H9 (cell line): ENCODE measurements around the gene ACP2. TPM values are rescaled to one million over a fixed set of nuclear protein-coding genes. Genes with fewer than 3 reads are reported as not detected.

Experiments
- DNase-seq: peaks from one replicate; pipeline ENCODE4 v3.0.0-alpha.2; 2017
- H2AFZ ChIP-seq: one replicate; pipeline ENCODE4 v1.6.1; 2013; ENCODE audit warnings: mild to moderate bottlenecking, low read length, control low read depth, moderate library complexity
- H2AK5ac ChIP-seq: 2 replicates; pipeline ENCODE4 v1.6.1; 2013; ENCODE audit warnings: low read length, control low read depth, mixed read lengths; ENCODE audit not compliant: insufficient read length
- H2BK120ac ChIP-seq: one replicate; pipeline ENCODE4 v1.6.1; 2013; ENCODE audit warnings: low read depth, mild to moderate bottlenecking, low read length, control low read depth, inconsistent platforms; ENCODE audit not compliant: poor library complexity, severe bottlenecking
- H2BK12ac ChIP-seq: 2 replicates; pipeline ENCODE4 v1.6.1; 2013; ENCODE audit warnings: low read length, control low read depth, mixed read lengths, low read depth; ENCODE audit not compliant: insufficient read length
- H2BK15ac ChIP-seq: 2 replicates; pipeline ENCODE4 v1.6.1; 2013; ENCODE audit warnings: low read depth, low read length, control low read depth
- H2BK20ac ChIP-seq: one replicate; pipeline ENCODE4 v1.6.1; 2013; ENCODE audit warnings: low read depth, mild to moderate bottlenecking, low read length, control low read depth, inconsistent platforms; ENCODE audit not compliant: poor library complexity, severe bottlenecking
- H2BK5ac ChIP-seq: 2 replicates; pipeline ENCODE4 v1.6.1; 2013; ENCODE audit warnings: low read length, control low read depth, mixed read lengths; ENCODE audit not compliant: insufficient read length
- H3K14ac ChIP-seq: 2 replicates; pipeline ENCODE4 v1.6.1; 2013; ENCODE audit warnings: low read length, control low read depth; ENCODE audit not compliant: insufficient read depth
- H3K18ac ChIP-seq: 2 replicates; pipeline ENCODE4 v1.6.1; 2013; ENCODE audit warnings: low read depth, mild to moderate bottlenecking, mixed read lengths, low read length, control low read depth; ENCODE audit not compliant: insufficient read length
- H3K23ac ChIP-seq: 2 replicates; pipeline ENCODE4 v1.6.1; 2013; ENCODE audit warnings: low read length, control low read depth, mixed read lengths, low read depth; ENCODE audit not compliant: insufficient read length
- H3K23me2 ChIP-seq: 2 replicates; pipeline ENCODE4 v1.6.1; 2013; ENCODE audit warnings: low read depth, mild to moderate bottlenecking, mixed read lengths, low read length, control low read depth; ENCODE audit not compliant: insufficient read length, poor library complexity, severe bottlenecking
- H3K27ac ChIP-seq: 2 replicates; pipeline ENCODE4 v1.5.1; 2013; ENCODE audit warnings: low read length, control low read depth, mixed read lengths, low read depth; ENCODE audit not compliant: insufficient read length
- H3K27me3 ChIP-seq: 2 replicates; pipeline ENCODE4 v1.6.1; 2013; ENCODE audit warnings: low read length, control low read depth, inconsistent platforms; ENCODE audit not compliant: insufficient read depth
- H3K4ac ChIP-seq: 2 replicates; pipeline ENCODE4 v1.6.1; 2013; ENCODE audit warnings: low read depth, mild to moderate bottlenecking, control low read depth, inconsistent platforms, low read length, moderate library complexity
- H3K4me1 ChIP-seq: 2 replicates; pipeline ENCODE4 v1.6.1; 2013; ENCODE audit warnings: low read length, control low read depth, inconsistent platforms; ENCODE audit not compliant: insufficient read depth
- H3K4me2 ChIP-seq: 2 replicates; pipeline ENCODE4 v1.6.1; 2013; ENCODE audit warnings: low read length, control low read depth, mixed read lengths; ENCODE audit not compliant: insufficient read length, insufficient read depth
- H3K56ac ChIP-seq: 2 replicates; pipeline ENCODE4 v1.6.1; 2013; ENCODE audit warnings: low read depth, mild to moderate bottlenecking, mixed read lengths, low read length, control low read depth; ENCODE audit not compliant: insufficient read length
- H3K79me1 ChIP-seq: 2 replicates; pipeline ENCODE4 v1.6.1; 2013; ENCODE audit warnings: low read depth, mild to moderate bottlenecking, moderate library complexity, low read length, control low read depth, inconsistent platforms; ENCODE audit not compliant: insufficient read depth, poor library complexity, severe bottlenecking
- H3K79me2 ChIP-seq: 2 replicates; pipeline ENCODE4 v1.6.1; 2013; ENCODE audit warnings: low read length, control low read depth, inconsistent platforms; ENCODE audit not compliant: insufficient read depth
- H3K9ac ChIP-seq: 2 replicates; pipeline ENCODE4 v1.6.1; 2013; ENCODE audit warnings: low read length, control low read depth, mixed read lengths; ENCODE audit not compliant: insufficient read length; ENCODE audit errors: extremely low read depth
- H3K9me3 ChIP-seq: one replicate; pipeline ENCODE4 v1.6.1; 2013; ENCODE audit warnings: low read depth, low read length, inconsistent platforms; ENCODE audit not compliant: control insufficient read depth
- H3T11ph ChIP-seq: one replicate; pipeline ENCODE4 v1.6.1; 2013; ENCODE audit warnings: mild to moderate bottlenecking, low read length, control low read depth, inconsistent platforms
- H4K20me1 ChIP-seq: one replicate; pipeline ENCODE4 v1.6.1; 2013; ENCODE audit not compliant: control insufficient read depth, insufficient read length, insufficient read depth
- H4K5ac ChIP-seq: 2 replicates; pipeline ENCODE4 v1.6.1; 2013; ENCODE audit warnings: low read depth, mild to moderate bottlenecking, mixed read lengths, low read length, control low read depth; ENCODE audit not compliant: insufficient read length
- H4K8ac ChIP-seq: replicated peaks from 2 replicates; pipeline ENCODE4 v1.6.1; 2013; ENCODE audit warnings: low read length, control low read depth, mixed read lengths, low read depth; ENCODE audit not compliant: insufficient read length
- H4K91ac ChIP-seq: 2 replicates; pipeline ENCODE4 v1.6.1; 2013; ENCODE audit warnings: low read depth, mild to moderate bottlenecking, moderate library complexity, mixed read lengths, low read length, control low read depth; ENCODE audit not compliant: insufficient read length
- H3K27ac Mint-ChIP-seq, 3 experiments: 2 replicates in 2 of 3; 3 replicates in 1 of 3; pipeline ENCODE4 v1.8.0; 2020 to 2021; ENCODE audit warnings: mixed read lengths in 3 of 3, mild to moderate bottlenecking in 1 of 3, moderate library complexity in 1 of 3
- H3K27me3 Mint-ChIP-seq: 2 replicates; pipeline ENCODE4 v1.8.0; 2021; ENCODE audit warnings: low read depth, mild to moderate bottlenecking, moderate library complexity, mixed read lengths
- H3K36me3 Mint-ChIP-seq, 3 experiments: 2 replicates in 2 of 3; 3 replicates in 1 of 3; pipeline ENCODE4 v1.8.0; 2020 to 2021; ENCODE audit warnings: low read depth in 3 of 3, mixed read lengths in 3 of 3; ENCODE audit not compliant: insufficient read depth in 1 of 3
- H3K4me1 Mint-ChIP-seq, 2 experiments: 2 replicates each; pipeline ENCODE4 v1.8.0; 2020; ENCODE audit warnings: mixed read lengths in 2 of 2
- H3K4me3 Mint-ChIP-seq, 2 experiments: 2 replicates in 1 of 2; 3 replicates in 1 of 2; pipeline ENCODE4 v1.8.0; 2020 to 2021; ENCODE audit warnings: mild to moderate bottlenecking in 2 of 2, mixed read lengths in 2 of 2, moderate library complexity in 1 of 2
- H3K9me3 Mint-ChIP-seq, 2 experiments: 2 replicates in 1 of 2; 3 replicates in 1 of 2; pipeline ENCODE4 v1.8.0; 2020; ENCODE audit warnings: mild to moderate bottlenecking in 2 of 2, mixed read lengths in 2 of 2, moderate library complexity in 1 of 2
- CTCF ChIP-seq: fragments of 200-600 bp; sonication (generic); conservative IDR thresholded peaks from 3 replicates; pipeline ENCODE4 v1.8.0; 2021; ENCODE audit warnings: antibody characterized with exemption, mild to moderate bottlenecking
- WGBS: extraction: QIAGEN DNeasy Blood & Tissue Kit; methylation state at CpG from one replicate; pipeline ENCODE4 v1.1.7; 2013; ENCODE audit warnings: missing lambda C conversion rate, low lambda C conversion rate, mixed read lengths; ENCODE audit not compliant: insufficient read length; ENCODE audit errors: extremely low coverage; 5-methylcytosine and 5-hydroxymethylcytosine counted together
- total RNA-seq: library from RNA; stranded (reverse); gene quantifications from 2 replicates; pipeline ENCODE4 v1.2.1, GENCODE V29; 2021

The ACP2 gene
- total RNA-seq, 1 experiment from 2014 or later: 29.5 TPM

GRCh38 chr11:47215366-47215910 is 33.2 kb downstream of the ACP2 start:
- Histone ChIP-seq H3K4me2 (peak overlapping the region; percentile 90), H3T11ph (peak overlapping the region; percentile 30), H3K9ac (peak overlapping the region; percentile 98), H3K56ac (peak overlapping the region; percentile 90), H4K5ac (peak overlapping the region; percentile 72), H2BK120ac (peak overlapping the region; percentile 96), H2BK12ac (no peak overlapping the region), H2AK5ac (no peak overlapping the region), H3K4me1 (no peaks in the 10 kb centered on the region; the same call in 1 of the 2 replicates), H3K27me3 (no peaks in the 10 kb centered on the region), H3K9me3 (no peaks in the 10 kb centered on the region), H3K4ac (peak overlapping the region; percentile 24; the same call in 1 of the 2 replicates), H3K23ac (no peak overlapping the region), H3K18ac (peak overlapping the region; percentile 94), H3K79me1 (no peaks in the 10 kb centered on the region), H3K27ac (peak overlapping the region; percentile 80), H2BK20ac (no peak overlapping the region), H3K23me2 (peaks cover 20% of the 10 kb centered on the region), H4K91ac (peak overlapping the region; percentile 90), H2BK5ac (peak overlapping the region; percentile 94), H2AFZ (no peak overlapping the region), H3K79me2 (peaks cover 2% of the 10 kb centered on the region; the same call in 1 of the 2 replicates), H4K20me1 (no peaks in the 10 kb centered on the region), H3K14ac (peak overlapping the region; percentile 97), H4K8ac (no peak overlapping the region), H2BK15ac (no peak overlapping the region)
- TF ChIP-seq CTCF: no peak
- no CpG with 5 or more reads among the region's 15 CpGs for WGBS
- Mint-ChIP-seq H3K9me3 (no peaks in the 10 kb centered on the region), H3K4me3 (peak overlapping the region; percentile 85 to 90), H3K27me3 (no peaks in the 10 kb centered on the region), H3K36me3 (peaks cover 0 to 29% (median 21%) of the 10 kb centered on the region in 3 experiments; a peak in 5 of 7 replicates), H3K4me1 (peaks cover 28 to 29% of the 10 kb centered on the region in 2 experiments), H3K27ac (peak overlapping the region; percentile 98 to 100 (median 99); a peak in 5 of 7 replicates)
- DNase-seq: no peak
